Fibroblast of skin of back (primary cell): Measurements from ENCODE around the gene TMCC1. TPM values are rescaled to one million over a fixed set of nuclear protein-coding genes. Genes with fewer than 3 reads are reported as not detected.
"Not testable (repeated sequence)": the region's sequence is repeated elsewhere in the genome, so short reads cannot be mapped to it uniquely, and the experiment has no call there.

Source experiments
- DNase-seq: peaks from one replicate; pipeline ENCODE4 v3.0.0-alpha.2; 2013
- polyA plus RNA-seq, 2 experiments: library from polyadenylated mRNA; unstranded; fragments of 120-200 nt; gene quantifications; one replicate each; pipeline ENCODE4 v1.2.1, GENCODE V29; 2013; ENCODE audit not compliant: insufficient read length in 2 of 2

Gene TMCC1
- 13.3 TPM for polyA plus RNA-seq (2013, experiment 1 of 2; ENCODE audit: insufficient read length)
- polyA plus RNA-seq (2013, experiment 2 of 2; ENCODE audit: insufficient read length): 20.4 TPM

- DNase-seq: peak; percentile 86
Observed at GRCh38 chr3:129893581-129894070, at the start of gene TMCC1. Gene TMCC1, minus strand, starts transcription at chr3:129893711.

DNA sequence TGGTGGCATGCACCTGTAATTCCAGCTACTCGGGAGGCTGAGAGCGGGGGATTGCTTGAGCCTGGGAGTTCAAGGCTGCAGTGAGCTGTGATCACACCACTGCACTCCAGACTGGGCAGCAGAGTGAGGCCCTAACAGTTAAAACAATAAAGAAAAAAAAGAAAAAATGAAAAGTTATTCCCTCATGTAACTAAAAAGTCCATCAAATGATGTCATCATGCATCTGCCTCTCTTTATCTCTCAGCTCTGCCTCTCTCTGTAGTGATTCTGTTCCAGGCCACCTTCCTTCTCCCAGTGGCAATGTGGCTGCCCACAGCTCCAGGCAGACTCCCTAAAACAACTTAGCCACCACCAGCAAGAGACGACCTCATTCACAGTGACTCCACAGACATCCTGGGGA is 49.5 kb upstream of the TMCC1 start:
- peak; percentile 31 for DNase-seq

- DNase-seq: peak; percentile 44
Observed at GRCh38 chr3:129942296-129942695, 48.8 kb upstream of the TMCC1 start.

GRCh38 chr3:129940086-129940485 is 46.6 kb upstream of the TMCC1 start:
- no peak for DNase-seq

DNA sequence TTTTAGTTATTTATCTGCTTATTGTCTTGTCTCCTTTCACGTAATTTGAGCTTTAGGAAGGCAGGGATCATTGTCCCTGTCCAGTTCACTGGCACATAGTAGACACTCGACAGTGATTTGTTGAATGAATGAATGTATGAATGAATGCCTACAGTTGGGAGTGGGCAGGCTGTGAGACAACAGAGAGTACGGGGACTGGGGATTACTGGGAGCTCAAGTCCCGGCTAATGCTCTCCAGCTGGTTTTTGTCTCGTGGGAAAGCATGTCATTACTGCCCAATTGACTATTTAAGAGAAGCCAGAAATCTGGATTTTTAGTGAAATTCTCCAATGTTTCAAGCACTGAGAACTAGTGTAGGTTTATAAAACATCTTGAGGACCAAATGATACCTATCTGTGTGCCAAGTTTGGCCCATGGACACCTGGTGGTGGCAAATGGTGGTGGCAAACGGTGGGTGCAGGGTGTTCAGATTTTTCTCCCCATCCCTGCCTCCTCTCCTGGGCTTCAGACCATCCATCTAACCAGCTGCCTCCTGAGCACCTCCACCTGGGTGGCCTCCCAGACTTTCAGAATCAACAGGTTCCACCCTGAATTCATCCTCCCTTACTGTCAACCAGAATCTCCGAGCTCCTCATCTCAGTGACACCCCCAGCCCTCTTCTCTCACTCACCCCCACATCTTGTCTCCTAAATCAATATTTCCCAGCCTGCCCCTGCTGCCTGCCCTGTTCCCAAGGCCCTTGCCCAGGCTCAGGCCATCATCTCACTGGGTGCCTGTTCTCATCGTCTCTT is 44.8 kb upstream of the TMCC1 start:
- no peak for DNase-seq

DNA sequence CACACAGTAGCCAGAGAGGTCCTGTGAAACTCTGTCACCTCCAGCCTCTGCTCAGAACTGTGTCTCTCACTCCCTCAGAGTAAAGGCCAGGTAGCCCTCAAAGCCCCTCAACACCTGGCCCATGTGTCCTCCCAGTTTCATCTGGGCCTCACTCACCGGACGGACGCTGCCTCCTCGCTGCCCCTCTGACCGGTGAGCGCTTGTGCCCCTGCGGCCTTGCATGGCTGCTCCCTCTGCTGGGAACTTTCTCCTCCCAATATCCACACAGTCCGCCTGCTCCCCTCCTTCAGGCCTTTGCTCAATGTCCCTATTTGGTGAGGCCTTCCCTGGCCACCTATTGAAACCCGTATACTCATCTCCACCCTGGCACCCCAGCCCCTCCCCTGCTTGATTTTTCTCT is 44.2 kb upstream of the TMCC1 start:
- no peak for DNase-seq

DNA sequence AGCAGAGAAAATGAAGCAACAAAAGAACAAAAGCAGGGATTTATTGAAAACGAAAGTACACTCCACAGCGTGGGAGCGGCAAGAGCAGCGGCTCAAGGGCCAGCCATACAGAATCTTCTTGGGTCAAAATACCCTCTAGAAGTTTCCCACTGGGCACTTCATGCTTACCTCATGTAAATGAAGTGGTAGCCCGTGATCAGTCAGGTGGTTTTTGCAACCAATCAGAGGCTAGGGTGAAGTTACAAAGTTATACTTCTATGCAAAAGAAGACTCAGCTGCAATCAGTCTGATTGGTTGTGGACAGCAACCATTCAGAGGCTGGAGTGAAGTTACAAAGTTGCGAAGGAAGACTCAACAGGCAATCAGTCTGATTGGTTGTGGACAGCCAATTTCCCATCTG is 43.2 kb upstream of the TMCC1 start:
- peak; percentile 79 for DNase-seq

DNA sequence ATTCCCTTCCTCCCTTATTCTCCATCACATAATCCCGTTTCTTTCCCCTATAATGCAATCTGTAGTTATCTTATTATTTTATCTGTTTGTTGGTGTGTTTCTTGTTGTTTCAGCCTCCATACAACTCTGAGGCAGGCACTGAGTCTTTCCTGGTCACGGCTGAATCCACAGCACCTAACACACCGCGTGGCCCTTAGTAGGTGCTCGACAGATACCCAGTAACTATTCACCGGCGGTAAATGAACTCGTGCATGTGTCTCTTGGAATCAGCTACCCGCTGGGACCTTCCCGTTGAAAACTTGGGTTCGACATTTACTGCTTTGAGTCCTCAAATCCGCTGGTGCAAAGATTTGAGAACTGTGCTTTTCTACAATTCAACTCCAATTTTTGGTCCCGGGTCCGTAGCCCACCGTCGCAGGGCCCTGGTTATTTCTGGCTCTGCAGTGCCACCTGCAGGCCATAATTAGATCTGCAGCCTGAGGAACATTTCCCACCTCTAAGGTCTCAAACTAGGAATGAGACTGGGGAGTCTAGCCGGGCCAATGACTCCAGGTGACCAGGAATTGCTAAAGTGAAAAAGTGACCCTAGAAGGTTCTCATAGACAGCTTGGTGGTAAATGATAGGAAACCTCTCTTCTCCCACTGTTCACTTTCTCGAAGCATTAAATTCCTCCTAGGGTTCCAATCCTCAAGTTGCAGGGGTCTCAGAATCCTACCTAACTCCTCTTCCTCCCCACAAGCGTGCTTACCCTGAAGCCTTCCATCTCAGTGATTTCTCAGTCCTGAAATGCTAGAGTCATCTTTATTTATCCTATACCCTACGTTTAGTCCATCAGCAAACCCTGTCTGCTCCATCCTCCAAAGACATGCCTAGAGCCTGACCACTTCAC is 41.0 kb upstream of the TMCC1 start:
- DNase-seq: peak; percentile 23

DNA sequence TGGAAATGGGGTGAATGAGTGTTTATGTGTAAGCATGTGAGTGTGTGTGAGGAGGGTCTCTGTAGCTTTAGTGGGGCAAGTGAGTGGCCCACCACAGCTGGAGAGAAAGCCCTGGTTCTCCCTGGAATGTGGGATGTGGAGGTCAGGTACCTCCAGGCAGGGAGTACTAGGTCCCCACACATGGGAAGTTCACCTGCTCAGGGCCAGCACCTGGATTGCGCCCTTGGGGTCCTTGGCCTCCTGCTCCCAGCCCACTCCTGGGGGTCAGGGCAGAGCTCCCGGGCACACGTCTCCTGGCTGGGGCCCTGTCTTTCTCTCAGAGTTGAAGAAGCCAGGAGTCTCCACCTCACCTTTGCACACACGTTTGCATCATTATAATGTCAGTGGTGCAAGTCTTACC is 40.0 kb upstream of the TMCC1 start:
- no peak for DNase-seq

DNA sequence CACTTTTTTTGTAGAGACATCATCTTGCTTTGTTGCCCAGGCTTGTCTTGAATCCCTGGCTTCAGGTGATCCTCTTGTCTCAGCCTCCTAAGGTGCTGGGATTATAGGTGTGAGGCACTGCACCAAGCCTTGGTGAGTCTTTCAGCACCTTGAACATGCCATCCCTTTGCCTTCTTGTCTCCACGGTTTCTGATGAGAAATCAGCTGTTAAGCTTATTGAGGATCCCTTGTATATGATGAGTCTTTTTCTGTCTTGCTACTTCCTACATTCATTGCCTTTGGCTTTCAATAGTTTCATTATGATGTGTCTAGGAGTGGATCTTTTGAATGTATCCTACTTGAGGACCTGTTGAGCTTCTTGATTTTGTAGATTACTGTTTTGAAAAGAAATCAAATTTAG is 35.9 kb upstream of the TMCC1 start:
- no peak for DNase-seq

- DNase-seq: no peak
Observed at GRCh38 chr3:129927072-129927471, 33.6 kb upstream of the TMCC1 start.

DNA sequence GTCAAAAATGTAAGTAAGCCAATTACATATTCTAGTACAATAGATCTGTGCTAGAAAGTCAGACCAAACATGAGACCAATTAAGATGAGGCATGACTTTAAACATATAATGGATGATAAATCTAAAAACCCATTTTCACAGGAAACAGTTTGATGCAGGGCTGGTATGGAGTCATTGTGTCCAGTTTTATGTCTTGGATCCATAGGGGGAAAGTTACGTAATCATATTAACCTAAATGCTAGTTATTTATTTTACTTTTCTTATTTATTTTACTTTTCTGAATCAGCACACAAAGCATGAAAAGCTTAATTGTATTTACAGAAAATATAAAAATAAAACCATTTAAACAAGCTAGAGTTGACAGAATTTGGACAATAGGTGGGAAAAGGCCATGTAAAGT is 26.3 kb upstream of the TMCC1 start:
- no peak for DNase-seq

GRCh38 chr3:129919357-129919756 is 25.8 kb upstream of the TMCC1 start:
- no peak for DNase-seq

DNA sequence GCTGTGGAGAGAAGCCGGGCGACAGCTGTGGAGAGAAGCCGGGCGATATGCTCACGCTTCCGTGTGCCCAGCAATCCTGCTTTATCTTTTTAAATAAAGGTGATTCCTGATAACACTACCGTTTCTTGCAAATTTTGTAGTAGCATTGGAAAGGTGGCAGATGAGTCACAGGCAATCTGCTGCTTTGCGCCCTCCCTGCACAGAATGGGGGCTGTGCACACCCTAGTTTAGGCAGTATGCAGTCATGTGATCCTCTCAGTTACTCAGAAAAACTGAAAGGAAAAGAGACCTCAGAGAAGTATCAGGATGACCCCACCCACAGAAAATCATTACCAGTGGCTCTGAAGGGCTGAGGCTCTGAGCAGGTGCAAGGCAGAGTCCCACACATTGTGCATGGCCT is 24.9 kb upstream of the TMCC1 start:
- no peak for DNase-seq

DNA sequence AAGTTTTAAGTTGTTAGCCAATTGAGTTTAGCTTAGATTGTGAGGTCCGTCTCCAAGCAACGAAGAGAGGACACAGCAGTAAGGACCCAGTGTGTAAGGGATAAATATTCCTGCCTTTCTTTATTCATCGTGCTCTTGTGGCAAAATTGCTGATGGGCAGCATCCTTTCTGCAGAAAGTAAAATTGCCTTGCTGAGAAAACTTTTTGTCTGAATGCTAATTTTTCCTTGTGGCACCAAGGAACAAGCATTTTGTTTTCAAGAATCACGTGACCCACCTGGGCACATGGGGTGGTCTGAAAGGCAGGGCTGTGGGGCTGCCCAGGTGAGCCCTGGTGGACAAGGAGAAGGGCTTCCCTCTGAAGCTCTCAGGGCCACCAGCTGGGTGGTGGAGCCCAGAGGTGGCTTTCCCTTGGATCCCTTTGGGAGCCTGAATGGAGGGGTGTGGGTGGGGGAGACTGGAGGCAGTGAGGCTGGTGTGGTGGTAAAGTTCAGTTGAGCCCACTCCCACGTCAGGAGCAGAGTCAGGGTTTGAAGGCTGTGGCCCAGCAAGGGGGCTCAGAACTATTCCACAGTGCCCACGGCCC is 24.0 kb upstream of the TMCC1 start:
- DNase-seq: no peak

GRCh38 chr3:129913618-129914017 is 20.1 kb upstream of the TMCC1 start:
- no peak for DNase-seq

DNA sequence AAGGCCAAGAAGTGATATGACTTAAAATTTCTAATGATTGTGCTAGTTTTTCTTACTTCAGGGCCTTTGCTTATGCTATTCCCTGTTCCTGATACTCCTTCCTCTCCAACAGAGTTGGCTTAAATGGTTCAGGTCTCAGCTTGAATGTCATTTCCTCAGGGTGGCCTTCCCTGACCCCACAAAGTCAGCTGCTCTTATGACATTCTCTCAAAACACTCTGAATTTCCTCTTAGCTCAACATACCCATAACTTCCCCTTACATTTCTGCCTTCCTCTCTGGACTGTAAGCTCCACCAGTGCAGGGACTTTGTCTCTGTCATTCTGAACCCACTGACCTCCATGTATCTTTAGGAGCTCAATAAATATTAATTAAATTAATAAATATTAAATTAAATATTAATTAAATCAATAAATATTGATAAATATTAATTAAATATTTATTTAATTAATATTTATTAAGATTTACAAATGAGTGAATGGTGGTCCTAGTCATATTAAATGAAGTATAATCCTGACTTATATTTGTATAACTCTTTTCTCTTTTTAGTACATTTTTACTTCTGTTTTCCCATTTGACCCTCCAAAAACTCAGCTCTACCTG is 17.9 kb upstream of the TMCC1 start:
- DNase-seq: no peak

- DNase-seq: not testable (repeated sequence)
Observed at GRCh38 chr3:129909235-129909634, 15.7 kb upstream of the TMCC1 start.

GRCh38 chr3:129908417-129908816 is 14.9 kb upstream of the TMCC1 start:
- DNase-seq: no peak

DNA sequence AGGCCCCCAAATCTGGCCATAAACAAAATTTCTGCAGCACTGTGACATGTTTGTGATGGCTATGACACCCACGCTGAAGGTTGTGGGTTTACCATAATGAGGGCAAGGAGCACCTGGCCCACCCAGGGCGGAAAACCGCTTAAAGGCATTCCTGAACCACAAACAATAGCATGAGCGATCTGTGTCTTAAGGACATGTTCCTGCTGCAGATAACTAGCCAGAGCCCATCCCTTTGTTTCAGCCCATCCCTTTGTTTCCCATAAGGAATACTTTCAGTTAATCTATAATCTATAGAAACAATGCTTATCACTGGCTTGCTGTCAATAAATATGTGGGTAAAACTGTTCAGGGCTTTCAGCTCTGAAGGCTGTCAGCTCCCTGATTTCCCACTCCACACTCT is 7.8 kb upstream of the TMCC1 start:
- not testable (repeated sequence) for DNase-seq

- DNase-seq: no peak
Observed at GRCh38 chr3:129897026-129897425, 3.5 kb upstream of the TMCC1 start.

DNA sequence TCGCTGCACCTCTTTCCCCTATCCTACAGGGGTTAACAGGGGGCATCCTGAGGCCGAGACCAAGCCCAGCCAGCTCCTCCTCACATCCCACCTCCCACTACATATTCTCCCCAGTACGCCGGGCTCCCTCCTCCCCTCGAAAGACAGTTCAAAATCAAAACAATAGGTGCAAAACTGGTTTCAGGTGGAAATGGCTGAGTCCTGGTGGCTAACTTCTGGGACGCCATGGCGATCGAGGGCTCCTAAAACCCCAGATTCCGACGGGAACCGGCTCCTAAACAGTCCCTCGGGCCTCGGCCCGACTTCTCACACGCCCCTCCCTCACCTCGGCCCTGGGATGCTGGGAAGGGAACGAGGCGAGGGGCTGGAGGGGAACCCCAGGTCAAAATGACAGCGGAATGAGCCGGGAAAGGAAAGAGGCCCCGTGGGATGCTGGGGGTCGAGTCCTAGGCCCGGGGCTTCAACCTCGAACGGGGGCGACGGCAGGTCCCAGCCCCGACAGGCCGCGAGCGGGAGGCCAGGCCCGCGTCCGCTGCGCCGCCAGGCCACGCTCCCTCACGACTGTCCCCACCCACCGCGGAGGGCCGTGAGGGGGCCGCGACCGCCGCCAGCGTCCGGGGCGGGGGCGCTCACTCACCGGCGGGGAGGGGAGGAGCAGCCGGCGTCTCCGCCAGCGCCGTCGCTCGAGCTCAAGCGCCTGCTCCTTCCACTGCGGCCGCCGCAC is 492 bp downstream of the TMCC1 start:
- peak; percentile 72 for DNase-seq
